ENCODE data around the gene GPBAR1.

DNA sequence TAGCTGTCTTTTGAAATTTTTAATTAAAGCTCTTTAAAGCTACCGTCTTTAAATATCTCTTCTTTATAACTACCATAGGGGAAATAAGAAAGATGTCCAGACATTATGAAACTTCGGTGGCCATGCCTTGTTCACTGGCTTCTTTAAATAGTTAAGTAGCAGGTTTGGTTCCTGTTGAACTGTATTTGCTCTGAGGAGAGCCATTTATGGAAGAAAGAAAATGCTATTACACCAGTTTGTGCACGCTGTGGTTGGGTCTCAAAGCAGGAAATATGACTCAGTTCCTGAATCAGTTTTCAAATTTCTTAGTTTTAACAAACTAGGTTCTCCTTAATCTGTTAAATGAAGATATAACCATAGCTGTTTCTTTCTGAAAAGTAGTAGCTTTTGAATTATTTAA lies 31.6 kb upstream of the GPBAR1 start:
- TF ChIP-seq CTCF (IDR thresholded peaks at IDR 0.05) (no peak), POLR2A (IDR thresholded peaks at IDR 0.05) (no peak)

Measured in testis (tissue), 2 donors.